DMS114 treated with DMSO at 0.1 percent for 48 hours (cell line): ENCODE measurements around the gene SIAH2.
"Not testable (repeated sequence)": the region's sequence is repeated elsewhere in the genome, so short reads cannot be mapped to it uniquely, and the experiment has no call there.

Experiments
- DNase-seq: peaks from one replicate; lab custom pipeline; 2025; ENCODE audit not compliant: unreplicated experiment; lab: John Stamatoyannopoulos, UW

Gene SIAH2, protein sequence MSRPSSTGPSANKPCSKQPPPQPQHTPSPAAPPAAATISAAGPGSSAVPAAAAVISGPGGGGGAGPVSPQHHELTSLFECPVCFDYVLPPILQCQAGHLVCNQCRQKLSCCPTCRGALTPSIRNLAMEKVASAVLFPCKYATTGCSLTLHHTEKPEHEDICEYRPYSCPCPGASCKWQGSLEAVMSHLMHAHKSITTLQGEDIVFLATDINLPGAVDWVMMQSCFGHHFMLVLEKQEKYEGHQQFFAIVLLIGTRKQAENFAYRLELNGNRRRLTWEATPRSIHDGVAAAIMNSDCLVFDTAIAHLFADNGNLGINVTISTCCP

DNA sequence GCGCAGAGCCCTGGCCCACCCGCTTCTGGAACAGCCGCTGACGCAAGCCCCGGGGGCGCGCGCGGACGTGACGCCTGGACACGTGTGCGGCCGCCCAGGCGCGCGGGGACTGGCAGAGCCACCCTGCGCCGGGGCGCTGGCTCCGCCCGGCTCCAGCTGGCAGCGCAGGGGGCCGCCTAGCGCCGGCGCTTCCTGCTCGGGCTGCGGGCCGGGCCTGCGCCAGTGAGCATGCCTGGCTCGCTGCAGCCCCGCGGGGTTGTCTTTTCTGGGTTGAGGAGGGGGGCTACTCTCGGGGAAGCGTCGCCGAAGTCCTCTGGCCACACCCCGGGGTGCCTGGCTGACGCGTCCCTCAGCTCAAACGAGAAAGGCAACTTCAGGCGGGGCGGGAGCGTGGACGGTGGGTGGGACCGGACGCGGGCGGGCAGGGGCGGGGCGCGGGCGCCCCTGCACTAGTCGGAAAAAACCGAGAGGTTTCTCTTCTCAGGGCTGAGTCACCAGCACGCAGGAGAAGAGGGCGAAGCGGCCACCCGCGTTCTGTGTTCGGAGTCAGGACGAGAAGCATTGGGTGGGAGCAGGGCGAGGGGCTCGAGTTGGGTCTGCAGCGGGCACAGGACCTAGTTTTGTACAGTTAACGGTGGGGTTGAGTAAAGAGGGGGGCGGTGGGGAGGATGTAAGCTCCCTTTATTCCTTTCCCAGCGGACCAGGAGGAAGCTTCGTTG is at the start of gene SIAH2:
Gene SIAH2 (minus strand): TSS at position 48 of the 719 bp plus-strand sequence. CDS start 320 bp downstream, outside the sequence.
- peak; percentile 83 for DNase-seq

DNA sequence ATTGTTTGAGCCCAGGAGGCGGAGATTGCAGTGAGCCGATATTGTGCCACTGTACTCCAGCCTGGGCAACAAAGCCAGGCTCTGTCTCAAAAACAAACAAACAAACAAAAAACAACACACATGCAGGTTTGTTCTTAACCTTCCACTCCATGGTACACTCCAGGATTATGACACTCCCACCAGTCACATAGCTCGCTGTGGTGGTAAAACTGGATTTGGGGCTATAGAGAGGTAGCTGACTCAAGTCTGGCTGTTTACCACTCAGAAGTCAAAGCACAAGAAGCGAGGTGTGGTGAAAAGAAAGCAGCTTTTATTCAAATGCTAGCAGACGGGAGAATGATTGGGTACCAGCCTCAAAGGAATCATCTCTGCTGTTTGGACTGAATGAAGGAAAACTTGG is 49.0 kb upstream of the SIAH2 start:
- no peak for DNase-seq

DNA sequence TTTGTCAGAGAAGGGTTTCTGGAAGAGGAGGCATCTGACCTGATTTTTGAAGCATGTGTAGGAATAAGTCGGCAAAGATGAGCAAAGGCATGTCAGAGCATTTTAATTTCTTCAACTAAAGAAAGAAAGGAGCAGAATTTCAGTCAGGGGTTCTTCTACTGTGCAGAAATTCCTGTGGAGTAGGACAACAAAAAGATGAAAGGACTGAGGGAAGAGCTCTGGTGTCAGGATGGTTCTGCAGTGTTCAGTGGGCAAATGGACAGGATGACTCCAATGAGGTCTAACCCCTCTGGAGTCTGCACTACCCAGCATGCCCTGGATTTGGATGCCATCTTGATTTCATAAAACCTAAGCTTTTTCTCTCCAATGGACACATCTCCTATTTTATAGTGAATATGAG is 47.7 kb upstream of the SIAH2 start:
- DNase-seq = no peak

DNA sequence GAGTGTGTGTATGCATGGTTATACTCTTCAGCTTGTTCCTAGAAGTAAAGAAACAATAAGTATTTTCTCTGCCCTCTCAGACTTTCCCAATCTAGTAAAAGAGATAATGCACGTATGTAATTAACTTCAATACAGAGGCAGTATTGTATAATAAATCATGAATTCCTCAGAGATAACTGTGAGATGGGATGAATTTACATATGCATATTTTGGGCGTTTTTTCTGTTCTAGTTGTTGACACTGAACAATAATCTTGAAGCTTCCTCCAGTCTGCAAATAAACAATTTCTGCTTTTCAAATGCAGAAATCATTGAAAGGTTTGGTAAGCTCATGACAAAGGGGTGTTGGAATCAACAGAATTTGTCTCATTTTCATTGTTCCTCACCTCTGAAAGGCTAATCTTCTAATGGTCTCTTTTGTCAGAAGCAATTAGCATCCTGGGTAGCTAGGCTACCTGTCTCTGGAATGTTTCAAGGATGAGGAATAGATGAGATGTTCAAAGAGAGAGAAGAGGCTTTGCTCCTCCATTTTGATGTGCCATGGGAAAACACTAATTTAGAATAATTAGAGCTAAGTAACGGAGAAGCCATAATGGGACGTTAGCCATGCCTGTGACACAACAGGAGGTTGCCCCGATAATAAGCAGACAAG is 43.3 kb upstream of the SIAH2 start:
- DNase-seq = no peak

DNA sequence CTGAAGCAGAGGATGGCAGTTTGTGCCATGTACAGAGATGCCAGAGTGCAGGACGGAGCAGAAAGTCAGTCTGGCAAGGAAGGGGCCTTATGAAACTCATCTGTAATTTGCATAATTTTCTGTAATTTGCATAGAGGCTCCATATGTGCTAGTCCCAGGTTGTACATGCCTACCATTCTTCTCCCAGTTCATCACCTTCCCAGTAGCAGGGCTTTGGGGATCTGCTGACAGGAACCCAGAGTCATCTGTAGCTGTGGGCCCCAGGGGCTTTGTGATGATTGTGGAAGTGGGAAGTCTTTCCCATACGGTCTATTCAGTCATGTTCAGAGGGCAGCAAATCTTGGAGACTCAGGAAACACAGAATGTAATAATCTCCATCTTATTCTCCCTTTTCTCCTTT is 42.4 kb upstream of the SIAH2 start:
- DNase-seq = no peak

DNA sequence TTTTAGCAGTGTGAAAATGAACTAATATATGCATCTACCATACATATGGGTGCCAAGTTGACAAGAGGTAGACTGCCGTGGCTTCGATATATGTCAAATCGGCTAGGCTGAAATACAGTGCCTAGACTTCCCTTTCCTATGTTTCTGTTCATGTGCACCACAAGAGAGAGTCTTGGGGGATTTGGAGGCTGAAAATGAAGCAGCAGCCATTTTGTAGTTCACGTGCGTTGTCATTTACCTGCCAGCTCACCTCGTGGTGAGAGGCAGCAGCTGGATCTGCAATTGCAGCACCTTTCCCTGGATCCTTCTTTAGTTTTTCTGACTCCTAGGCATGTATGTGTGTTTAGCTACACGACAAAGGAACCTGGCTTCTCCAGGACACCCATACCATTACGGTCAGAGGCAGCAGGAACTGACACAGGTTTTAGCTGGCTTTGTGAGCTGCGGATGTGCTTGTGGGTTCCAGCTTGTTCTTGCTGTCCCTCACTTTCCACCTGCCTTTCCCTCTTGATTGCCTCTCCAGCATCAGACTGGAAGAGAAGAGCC is 40.5 kb upstream of the SIAH2 start:
- DNase-seq = no peak

DNA sequence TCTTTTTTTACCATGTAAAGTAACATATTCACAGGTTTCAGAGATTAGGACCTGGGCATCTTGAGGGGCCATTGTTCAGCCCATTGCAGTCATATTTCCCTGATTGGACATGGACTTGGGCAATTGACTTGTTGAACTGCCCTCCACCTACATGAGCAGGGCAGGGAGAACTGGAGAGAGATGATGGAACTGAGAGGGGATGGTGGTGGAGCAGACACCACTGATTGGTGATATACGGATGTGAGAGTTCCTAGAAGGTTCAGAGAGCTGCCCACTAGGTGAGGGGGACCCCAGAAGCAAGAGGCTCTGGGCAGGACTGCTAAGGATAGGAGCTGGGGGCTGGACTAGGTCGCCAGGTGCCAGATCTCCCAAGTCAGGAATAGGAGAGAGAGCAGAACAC is 37.8 kb upstream of the SIAH2 start:
- DNase-seq = no peak

DNA sequence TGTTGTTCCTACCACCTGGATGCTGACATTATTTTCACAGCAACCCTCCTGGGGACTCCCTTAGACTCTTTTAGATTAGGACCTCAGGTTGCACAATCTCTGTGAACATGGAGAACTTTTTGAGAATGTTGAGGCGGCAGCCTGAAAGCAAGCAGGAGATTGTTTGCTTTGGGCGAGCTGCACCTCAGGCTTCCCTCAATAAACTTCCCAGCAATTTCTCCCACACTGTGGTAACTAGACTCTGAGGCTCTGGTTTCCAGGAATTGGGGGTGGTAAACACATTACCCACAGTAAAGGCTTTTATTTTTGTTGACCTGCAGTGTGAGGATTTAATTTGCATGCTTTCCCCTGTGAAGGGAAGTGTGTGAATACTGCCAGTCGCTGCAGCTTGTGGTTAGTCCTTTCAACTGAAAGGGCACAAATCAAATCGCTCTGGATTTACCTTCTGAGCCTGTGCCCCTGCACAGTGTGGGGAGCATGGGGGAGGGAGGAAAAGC is 35.2 kb upstream of the SIAH2 start:
- no peak for DNase-seq

DNA sequence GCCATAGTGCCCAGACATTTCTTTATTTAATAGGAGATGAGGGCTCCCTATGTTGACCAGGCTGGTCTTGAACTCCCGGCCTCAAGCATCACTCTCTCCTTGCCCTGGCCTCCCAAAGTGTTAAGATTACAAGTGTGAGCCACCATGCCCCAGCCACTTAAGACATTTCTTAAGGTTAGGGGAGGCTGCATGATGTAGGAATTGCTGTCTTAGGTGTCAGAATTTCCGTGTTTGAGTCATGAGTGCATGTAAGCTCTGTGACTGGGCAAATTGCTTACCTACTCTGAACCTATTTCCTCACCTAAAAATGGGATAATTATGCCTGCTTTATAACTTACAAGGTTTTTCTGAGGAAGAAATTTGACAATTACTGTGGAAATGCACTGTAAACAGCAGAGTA is 34.2 kb upstream of the SIAH2 start:
- DNase-seq = no peak

DNA sequence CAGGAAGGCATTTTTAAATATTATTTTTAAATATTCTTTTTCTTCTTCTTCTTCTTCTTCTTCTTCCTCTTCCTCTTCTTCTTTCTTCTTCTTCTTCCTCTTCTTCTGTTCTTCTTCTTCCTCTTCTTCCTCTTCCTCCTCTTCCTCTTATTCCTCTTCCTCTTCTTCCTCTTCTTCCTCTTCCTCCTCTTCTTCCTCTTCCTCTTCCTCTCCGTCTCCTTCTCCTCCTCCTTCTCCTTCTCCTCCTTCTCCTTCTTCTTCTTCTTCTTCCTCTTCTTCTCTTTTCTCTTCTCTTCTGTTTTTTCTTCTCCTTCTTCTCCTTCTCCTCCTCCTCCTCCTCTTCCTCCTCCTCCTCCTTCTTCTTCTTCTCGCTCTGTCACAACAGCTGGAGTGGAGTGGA is 33.6 kb upstream of the SIAH2 start:
- DNase-seq = not testable (repeated sequence)

DNA sequence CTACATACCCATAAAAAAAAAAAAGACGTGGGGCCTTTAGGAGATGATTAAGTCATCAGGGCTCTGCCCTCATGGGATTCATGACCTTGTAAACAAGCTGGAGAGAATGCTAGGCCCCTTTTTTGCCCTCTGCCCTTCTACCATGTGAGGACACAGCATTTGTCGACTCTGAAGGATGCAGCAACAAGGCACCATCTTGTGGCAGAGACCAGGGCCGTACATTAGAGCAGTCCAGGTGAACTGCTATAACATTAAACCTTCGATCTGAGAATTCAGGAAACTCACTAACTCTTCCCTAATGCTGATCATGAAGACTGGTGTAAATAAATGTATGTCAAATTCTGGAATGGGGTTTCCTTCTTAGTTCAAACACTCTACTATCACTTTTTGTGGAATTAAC is 30.7 kb upstream of the SIAH2 start:
- no peak for DNase-seq

DNA sequence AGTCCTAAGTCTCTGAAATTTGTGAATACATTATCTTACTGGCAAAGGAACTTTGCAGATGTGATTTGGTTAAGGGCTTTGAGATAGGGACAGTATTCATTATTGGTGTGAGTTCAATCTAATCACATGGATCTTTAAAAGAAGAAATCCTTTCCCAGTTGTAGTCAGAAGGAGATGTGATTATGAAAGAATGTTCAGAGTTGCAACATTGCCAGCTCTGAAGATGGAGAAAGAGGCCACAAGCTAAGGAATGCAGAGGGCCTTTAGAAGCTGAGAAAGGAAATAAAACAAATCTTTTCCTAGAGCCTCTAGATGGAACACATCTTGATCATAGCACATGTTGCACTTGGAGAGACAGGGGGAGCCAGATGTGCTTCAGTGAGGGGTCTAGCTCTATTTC is 27.7 kb upstream of the SIAH2 start:
- DNase-seq = no peak

DNA sequence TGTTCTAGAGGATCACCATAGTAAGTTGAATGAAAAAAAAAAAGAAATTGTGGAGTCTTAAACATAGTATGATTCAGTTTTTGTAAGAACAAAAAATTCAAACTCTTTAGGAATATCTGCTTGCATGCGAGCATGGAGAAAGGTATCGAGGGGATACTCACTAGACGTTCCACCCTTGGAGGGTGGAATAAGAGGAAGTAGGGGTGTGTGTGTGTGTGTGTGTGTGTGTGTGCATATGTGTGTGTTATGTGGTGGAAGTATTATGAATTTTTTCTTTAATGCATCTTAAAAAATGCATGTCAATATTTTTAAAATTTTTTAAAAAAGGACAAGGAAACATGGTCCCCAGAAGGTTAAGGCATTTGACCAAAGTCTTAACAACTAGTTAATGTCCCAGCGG is 26.5 kb upstream of the SIAH2 start:
- DNase-seq = no peak

DNA sequence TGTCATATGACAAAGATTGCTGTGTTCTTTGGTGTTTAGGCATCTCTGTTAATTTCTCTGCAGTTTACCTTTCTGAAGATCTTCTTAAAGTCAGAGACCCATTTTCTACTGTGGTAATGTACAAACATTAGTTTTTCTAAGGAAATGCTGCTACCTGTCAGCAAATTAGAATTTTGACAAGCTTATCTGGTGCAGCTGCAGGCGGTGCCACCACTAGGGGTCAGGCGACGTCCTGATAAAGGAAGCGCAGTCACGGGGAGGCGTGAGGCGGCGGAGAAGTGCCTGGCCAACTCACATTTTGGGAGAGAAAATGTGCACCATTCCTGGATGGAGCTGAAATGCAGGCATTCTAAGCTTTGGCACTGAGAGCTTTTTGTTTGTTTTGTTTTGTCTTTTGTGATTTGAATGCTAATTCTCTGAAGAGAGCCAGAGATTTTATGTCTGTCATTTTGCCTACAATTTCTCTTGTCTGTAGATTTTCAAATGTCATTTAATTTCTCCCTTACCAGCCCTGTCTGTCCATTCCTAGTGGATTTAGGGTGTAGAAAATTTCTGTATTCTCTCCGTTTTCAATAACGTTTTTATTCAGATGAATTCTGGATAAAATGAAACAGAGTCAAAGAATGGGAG is 24.9 kb upstream of the SIAH2 start:
- DNase-seq = peak; percentile 50

DNA sequence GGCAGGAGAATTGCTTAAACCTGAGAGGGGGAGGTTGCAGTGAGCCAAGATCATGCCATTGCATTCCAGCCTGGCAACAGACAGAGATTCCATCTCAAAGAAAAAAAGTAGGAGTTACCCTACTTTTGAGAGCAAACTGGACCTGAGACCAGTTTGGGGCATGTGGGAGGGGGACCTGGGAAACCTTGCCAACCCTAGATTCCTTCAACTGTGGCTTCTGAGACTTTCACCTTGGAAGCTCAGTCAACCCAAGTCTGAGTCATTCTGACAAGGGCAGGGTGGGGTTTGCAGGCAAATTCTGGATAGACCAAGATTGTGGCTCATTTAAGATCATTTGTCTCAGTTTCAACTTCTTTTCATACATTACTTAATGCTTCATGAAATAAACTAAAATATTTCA is 23.8 kb upstream of the SIAH2 start:
- DNase-seq = no peak

DNA sequence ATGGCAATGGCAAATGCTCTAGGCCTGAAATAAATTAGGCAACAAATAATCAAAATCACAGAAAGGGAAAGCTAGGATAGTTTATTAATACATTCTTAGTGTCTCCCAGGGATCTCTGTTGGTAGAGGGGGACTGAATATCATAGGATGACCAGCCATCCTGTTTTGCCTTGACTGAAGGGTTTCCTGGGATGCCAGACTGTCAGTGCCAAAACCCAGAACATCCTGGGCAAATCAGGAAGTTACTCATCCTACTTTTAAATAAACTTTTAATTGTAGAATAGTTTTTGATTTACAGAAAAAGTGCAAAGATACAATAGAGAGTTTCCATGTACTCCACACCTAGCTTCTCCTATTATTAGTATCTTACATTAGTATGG is 21.8 kb upstream of the SIAH2 start:
- no peak for DNase-seq

DNA sequence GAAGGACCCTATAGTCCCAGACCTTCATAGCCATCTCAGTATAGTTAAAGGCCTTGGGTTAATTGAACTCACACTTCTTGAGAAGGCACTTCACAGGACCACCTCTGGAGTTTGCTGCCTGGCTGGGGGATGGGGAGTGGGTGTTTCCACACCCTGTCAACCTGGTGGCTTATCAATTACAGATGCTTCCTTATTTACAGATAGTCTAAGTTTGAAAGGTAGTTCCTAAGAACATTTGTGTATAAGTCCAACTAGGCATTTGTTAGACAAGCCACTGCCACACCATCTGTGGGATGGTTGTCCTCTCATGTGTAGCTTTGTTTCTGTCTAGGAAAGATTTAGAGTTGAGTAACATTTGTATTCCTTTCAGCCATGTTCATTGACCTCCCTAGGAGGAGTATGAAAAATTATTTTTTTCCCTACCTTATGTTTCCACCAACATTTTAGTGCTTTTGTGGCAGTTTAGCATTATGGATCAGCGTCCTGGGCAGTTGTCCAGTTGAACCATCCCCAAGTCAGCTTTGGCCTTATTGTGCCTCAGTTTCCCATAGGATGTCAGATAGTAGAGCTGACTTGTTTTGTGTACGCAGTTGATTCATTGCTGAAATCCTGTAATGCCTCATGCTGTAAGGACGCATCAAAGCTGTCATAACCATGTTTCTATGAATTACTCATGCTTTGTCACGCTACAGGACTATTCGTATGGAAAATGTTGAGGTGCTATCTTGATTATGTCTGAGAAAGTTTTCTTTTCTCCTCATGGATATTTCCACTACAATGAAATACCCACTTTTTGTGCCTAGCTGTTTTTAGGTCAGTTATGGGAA is 21.2 kb upstream of the SIAH2 start:
- no peak for DNase-seq

DNA sequence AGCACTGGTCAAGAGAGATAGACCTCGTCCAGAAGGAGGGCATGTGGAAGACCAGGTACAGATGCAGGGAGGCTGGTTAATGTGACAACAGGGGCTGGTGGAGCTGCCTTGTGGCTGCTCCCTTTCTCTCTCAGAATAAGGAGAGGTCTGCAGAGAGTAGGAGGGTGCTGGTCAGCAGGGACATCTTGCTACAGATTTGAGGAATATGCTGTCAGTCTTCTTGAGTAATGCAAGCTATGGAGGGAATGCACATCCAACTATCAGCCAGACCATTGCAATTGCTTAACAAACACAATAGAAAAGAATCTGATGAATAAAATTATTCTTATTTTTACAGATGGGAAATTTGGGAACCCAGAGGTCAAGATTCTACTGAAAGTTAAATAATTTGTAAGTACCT is 20.3 kb upstream of the SIAH2 start:
- DNase-seq = no peak

DNA sequence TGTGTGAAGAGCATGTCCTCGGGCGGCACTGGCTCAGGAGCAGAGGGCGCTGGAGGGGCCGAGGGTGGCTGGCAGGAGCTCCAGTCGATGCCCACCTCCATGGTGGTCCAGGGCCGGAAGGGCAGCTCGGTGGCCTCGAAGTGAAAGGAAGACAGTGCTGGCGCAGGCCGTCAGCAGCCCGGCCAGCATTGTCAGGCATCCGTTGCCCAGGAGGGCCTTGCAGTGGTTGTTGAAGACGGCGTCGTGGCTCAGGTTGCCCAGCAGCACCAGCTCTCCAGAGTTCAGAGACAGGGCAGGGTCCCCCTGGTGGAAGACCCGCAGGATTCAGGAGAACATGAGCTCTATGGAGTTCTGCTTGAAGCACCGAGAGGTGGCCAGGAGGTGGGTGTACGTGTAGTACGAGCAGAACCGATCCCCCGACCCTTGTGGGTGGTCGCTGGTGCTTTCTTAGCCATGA is 16.5 kb upstream of the SIAH2 start:
- no peak for DNase-seq

DNA sequence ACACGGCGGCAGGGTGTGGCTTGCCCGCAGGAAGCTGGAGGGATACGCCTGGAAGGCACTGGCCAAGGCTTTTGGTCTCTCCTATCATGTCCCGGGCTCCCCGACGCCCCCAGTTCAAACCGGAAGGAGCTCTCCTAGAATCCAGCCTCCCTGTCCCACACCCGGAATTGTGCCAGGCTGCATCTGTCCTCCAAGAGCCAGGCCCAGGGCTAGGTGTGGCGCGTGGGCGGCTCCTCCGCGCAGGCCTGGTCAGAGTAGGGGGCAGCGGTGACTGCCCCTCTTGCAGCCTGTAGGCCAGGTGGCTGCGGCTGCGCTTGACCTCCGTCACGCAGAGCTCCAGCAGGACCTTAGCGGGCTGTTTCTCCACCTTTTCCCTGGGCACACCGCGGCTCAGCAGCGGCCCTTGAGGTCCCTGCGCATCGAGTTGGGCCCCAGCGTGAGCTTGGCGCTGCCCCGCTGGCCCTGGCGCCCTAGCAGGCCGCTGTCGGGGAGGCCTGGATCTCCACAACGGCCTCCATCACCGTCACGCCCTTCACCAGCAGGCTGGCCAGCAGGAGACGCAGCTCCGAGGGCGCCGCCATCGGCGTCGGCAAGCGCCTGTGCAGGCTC is 15.9 kb upstream of the SIAH2 start:
- DNase-seq = no peak
